AG09309 (cell line): ENCODE data around the gene GLDN.
"Not testable (repeated sequence)": the region's sequence is repeated elsewhere in the genome, so short reads cannot be mapped to it uniquely, and the experiment has no call there.

Experiments used
- DNase-seq: peaks from one replicate; pipeline ENCODE4 v3.0.0-alpha.2; 2010; ENCODE audit warnings: low read depth
- H3K4me3 ChIP-seq: 2 replicates; pipeline ENCODE4 v1.5.1; 2011; ENCODE audit warnings: mild to moderate bottlenecking, low read depth, low read length, moderate library complexity; ENCODE audit not compliant: control insufficient read depth
- CTCF ChIP-seq: IDR thresholded peaks from 2 replicates; pipeline ENCODE4 v1.5.1; 2011; ENCODE audit warnings: mild to moderate bottlenecking, low read depth, low read length, inconsistent platforms; ENCODE audit not compliant: insufficient read depth, control insufficient read depth; ENCODE audit errors: missing control alignments

The GLDN gene

GRCh38 chr15:51444807-51445206 lies 103.4 kb downstream of the GLDN start:
- H3K4me3 ChIP-seq: no peak overlapping the region
- no peak for DNase-seq
- TF ChIP-seq CTCF: no peak

DNA sequence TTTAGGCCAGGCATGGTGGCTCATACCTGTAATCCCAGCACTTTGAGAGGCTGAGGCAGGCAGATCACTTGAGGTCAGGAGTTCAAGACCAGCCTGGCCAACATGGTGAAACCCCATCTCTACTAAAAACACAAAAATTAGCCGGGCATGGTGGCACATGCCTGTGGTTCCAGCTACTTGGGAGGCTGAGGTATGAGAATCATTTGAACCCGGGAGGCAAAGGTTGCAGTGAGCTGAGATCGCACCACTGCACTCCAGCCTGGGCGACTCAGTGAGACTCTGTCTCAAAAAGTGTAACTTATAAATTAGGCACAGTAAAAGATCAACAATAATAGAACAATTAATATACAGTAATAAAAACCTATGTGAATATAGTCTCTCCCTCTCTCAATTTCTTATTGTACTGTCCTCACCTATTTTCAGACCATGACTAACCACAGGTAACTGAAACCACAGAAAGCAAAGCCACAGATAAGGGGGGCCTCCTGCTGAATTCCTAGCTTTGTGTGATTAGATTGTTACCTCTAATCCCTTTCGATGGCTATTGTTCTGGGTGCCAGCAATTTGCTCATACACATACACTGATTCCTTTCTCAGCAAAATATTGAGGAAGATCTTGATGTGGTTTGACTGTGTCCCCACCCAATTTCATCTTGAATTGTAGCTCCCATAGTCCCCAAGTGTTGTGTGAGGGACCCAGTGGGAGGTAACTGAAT lies 104.7 kb downstream of the GLDN start:
- DNase-seq, H3K4me3 ChIP-seq: not testable (repeated sequence)

DNA sequence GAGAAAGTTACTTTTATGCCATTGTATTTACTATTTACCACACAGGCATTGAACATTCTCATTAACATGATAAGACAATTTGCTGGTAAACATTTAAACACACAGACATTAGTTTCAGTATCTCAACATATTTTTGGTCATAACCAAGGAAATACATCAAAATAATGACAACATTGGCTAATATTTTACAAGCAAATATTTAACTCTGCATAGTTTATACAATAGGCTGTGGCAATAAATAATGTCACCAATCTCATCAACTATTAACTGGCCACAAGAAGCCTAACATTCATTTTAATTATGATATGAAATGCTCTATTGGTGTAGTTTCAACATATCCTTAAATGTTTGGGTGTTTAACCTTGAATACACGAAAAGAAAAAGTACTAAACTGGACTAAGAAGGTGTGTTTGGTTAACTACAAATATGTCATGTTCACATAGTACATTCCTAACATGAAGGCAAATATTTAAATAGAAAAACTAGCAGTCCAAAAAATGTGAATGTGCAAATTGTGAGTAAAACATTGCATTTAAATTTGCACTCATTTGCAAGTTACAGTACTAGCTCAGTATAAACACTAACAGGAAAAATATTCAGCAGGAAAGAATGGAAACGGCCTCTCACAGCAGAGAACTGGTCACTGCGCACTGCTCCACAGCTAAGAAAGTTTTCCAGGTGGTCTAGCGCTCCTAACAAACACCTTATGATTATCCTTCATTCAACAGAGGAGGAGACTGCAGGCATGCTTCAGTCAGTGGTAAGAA lies 106.6 kb downstream of the GLDN start:
- no peak for DNase-seq
- no peak for TF ChIP-seq CTCF
- no peak overlapping the region for H3K4me3 ChIP-seq

- TF ChIP-seq CTCF: no peak
- DNase-seq: peak; percentile 16
- no peak overlapping the region for H3K4me3 ChIP-seq
Measured at GRCh38 chr15:51448622-51449399, 107.4 kb downstream of the GLDN start.

- no peak for TF ChIP-seq CTCF
- DNase-seq: no peak
- H3K4me3 ChIP-seq: no peak overlapping the region
Measured at GRCh38 chr15:51450001-51450400, 108.5 kb downstream of the GLDN start.
